B cell (primary cell): ENCODE data around the gene TCFL5.

Source experiments
- EZH2 ChIP-seq: IDR thresholded peaks from 2 replicates; pipeline ENCODE4 v1.6.1; 2012; ENCODE audit warnings: borderline replicate concordance, low read depth, mild to moderate bottlenecking, moderate library complexity, low read length; ENCODE audit not compliant: insufficient read depth, poor library complexity, severe bottlenecking
- TF ChIP-seq, protein P1 (sequence below): fragments of 200-600 bp; IDR thresholded peaks from one replicate; pipeline ENCODE4 v1.8.0; 2022; ENCODE audit warnings: antibody characterized with exemption, mild to moderate bottlenecking

- TF ChIP-seq, protein P1, sequence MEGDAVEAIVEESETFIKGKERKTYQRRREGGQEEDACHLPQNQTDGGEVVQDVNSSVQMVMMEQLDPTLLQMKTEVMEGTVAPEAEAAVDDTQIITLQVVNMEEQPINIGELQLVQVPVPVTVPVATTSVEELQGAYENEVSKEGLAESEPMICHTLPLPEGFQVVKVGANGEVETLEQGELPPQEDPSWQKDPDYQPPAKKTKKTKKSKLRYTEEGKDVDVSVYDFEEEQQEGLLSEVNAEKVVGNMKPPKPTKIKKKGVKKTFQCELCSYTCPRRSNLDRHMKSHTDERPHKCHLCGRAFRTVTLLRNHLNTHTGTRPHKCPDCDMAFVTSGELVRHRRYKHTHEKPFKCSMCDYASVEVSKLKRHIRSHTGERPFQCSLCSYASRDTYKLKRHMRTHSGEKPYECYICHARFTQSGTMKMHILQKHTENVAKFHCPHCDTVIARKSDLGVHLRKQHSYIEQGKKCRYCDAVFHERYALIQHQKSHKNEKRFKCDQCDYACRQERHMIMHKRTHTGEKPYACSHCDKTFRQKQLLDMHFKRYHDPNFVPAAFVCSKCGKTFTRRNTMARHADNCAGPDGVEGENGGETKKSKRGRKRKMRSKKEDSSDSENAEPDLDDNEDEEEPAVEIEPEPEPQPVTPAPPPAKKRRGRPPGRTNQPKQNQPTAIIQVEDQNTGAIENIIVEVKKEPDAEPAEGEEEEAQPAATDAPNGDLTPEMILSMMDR = no peak
- no peak for TF ChIP-seq EZH2
These were observed 32.1 kb upstream of the TCFL5 start for GRCh38 chr20:62893700-62894099.
